ENCODE measurements around the gene NMBR. TPM values are rescaled to one million over a fixed set of nuclear protein-coding genes. Genes with fewer than 3 reads are reported as not detected.
"Not testable (repeated sequence)": the region's sequence is repeated elsewhere in the genome, so short reads cannot be mapped to it uniquely, and the experiment has no call there.

NMBR gene
- total RNA-seq, 2 experiments from 2014 or later: not detected

GRCh38 chr6:142174703-142175102 is 27.8 kb upstream of the NMBR start:
- CTCF ChIA-PET: no interaction called here
- intact Hi-C loops (cut with micrococcal nuclease): no loop called here
- H3K9me3 Mint-ChIP-seq: peaks cover 18% of the 10 kb centered on the region
- peaks cover 60% of the 10 kb centered on the region for H3K36me3 Mint-ChIP-seq
- H3K4me1 Mint-ChIP-seq (ENCODE audit: low read depth): no peaks in the 10 kb centered on the region
- no peak for DNase-seq
- no peak overlapping the region for H3K27ac Mint-ChIP-seq
- H3K4me3 Mint-ChIP-seq: no peak overlapping the region
- POLR2A ChIA-PET: no interaction called here
- no peaks in the 10 kb centered on the region for H3K27me3 Mint-ChIP-seq

- Mint-ChIP-seq H3K27me3 (no peaks in the 10 kb centered on the region), H3K4me1 (ENCODE audit: low read depth) (no peaks in the 10 kb centered on the region), H3K4me3 (no peak overlapping the region), H3K27ac (no peak overlapping the region), H3K9me3 (peaks cover 18% of the 10 kb centered on the region), H3K36me3 (peaks cover 60% of the 10 kb centered on the region)
- ChIA-PET POLR2A (no interaction called here), CTCF (no interaction called here)
- intact Hi-C loops (cut with micrococcal nuclease): no loop called here
- no peak for DNase-seq
Observed at GRCh38 chr6:142173980-142174379, 27.1 kb upstream of the NMBR start.

- Mint-ChIP-seq H3K36me3 (peaks cover 56% of the 10 kb centered on the region), H3K4me1 (ENCODE audit: low read depth) (no peaks in the 10 kb centered on the region), H3K4me3 (no peak overlapping the region), H3K9me3 (peaks cover 12% of the 10 kb centered on the region), H3K27me3 (no peaks in the 10 kb centered on the region), H3K27ac (no peak overlapping the region)
- CTCF ChIA-PET: interaction anchor here (1.6 kb wide), 1 partner anchor 16 kb away, joined by 5 read pairs; no protein-coding TSS in a partner anchor
- intact Hi-C loops (cut with micrococcal nuclease): no loop called here
- POLR2A ChIA-PET: no interaction called here
- DNase-seq: no peak
Observed at GRCh38 chr6:142172758-142173157, 25.8 kb upstream of the NMBR start.

- Mint-ChIP-seq H3K27me3 (no peaks in the 10 kb centered on the region), H3K9me3 (peaks cover 2% of the 10 kb centered on the region), H3K4me1 (ENCODE audit: low read depth) (no peaks in the 10 kb centered on the region), H3K36me3 (peaks cover 48% of the 10 kb centered on the region), H3K27ac (no peak overlapping the region), H3K4me3 (no peak overlapping the region)
- ChIA-PET POLR2A (no interaction called here), CTCF (interaction anchor here (0.7 to 1.6 kb wide), 2 partner anchors 11 to 15 kb away, joined by 3 to 5 read pairs; no protein-coding TSS in a partner anchor)
- DNase-seq: no peak
- intact Hi-C loops (cut with micrococcal nuclease): no loop called here
Observed at GRCh38 chr6:142171351-142171750, 24.4 kb upstream of the NMBR start.

GRCh38 chr6:142167486-142167885 is 20.6 kb upstream of the NMBR start:
- Mint-ChIP-seq H3K9me3 (no peaks in the 10 kb centered on the region), H3K27ac (no peak overlapping the region), H3K27me3 (no peaks in the 10 kb centered on the region), H3K4me3 (no peak overlapping the region), H3K36me3 (peaks cover 19% of the 10 kb centered on the region), H3K4me1 (ENCODE audit: low read depth) (peaks cover 9% of the 10 kb centered on the region)
- ChIA-PET CTCF (interaction anchor here (1.0 to 4.0 kb wide), 2 partner anchors 11 to 21 kb away, joined by 3 to 30 read pairs; no protein-coding TSS in a partner anchor), POLR2A (no interaction called here)
- intact Hi-C loops (cut with micrococcal nuclease): no loop called here
- DNase-seq: no peak

GRCh38 chr6:142167071-142167470 is 20.1 kb upstream of the NMBR start:
- Mint-ChIP-seq H3K36me3 (peaks cover 15% of the 10 kb centered on the region), H3K4me1 (ENCODE audit: low read depth) (peaks cover 13% of the 10 kb centered on the region), H3K9me3 (no peaks in the 10 kb centered on the region), H3K4me3 (no peak overlapping the region), H3K27ac (no peak overlapping the region), H3K27me3 (no peaks in the 10 kb centered on the region)
- ChIA-PET POLR2A (no interaction called here), CTCF (interaction anchor here (1.0 to 4.0 kb wide), 2 partner anchors 11 to 21 kb away, joined by 3 to 30 read pairs; no protein-coding TSS in a partner anchor)
- intact Hi-C loops (cut with micrococcal nuclease): no loop called here
- DNase-seq: no peak

- CTCF ChIA-PET: interaction anchor here (2.0 to 2.3 kb wide), 2 partner anchors 9 to 10 kb away, joined by 5 to 16 read pairs; no protein-coding TSS in a partner anchor
- Mint-ChIP-seq H3K27me3 (no peaks in the 10 kb centered on the region), H3K4me1 (ENCODE audit: low read depth) (peaks cover 18% of the 10 kb centered on the region), H3K36me3 (peaks cover 10% of the 10 kb centered on the region), H3K9me3 (no peaks in the 10 kb centered on the region), H3K27ac (no peak overlapping the region), H3K4me3 (no peak overlapping the region)
- POLR2A ChIA-PET: no interaction called here
- intact Hi-C loops (cut with micrococcal nuclease): no loop called here
- no peak for DNase-seq
Observed at GRCh38 chr6:142165227-142165626, 18.3 kb upstream of the NMBR start.

GRCh38 chr6:142162780-142163179 is 15.9 kb upstream of the NMBR start:
- H3K4me3 Mint-ChIP-seq: no peak overlapping the region
- POLR2A ChIA-PET: no interaction called here
- intact Hi-C loops (cut with micrococcal nuclease): no loop called here

GRCh38 chr6:142156758-142157068 is 9.8 kb upstream of the NMBR start:
- CTCF ChIA-PET: interaction anchor here (0.8 to 3.8 kb wide), 21 partner anchors 8 to 390 kb away, joined by 3 to 36 read pairs (median 5); partner anchors contain the start of genes ADGRG6, NMBR and VTA1
- not testable (repeated sequence) for H3K36me3 Mint-ChIP-seq, H3K9me3 Mint-ChIP-seq, H3K4me3 Mint-ChIP-seq, DNase-seq, H3K27me3 Mint-ChIP-seq, H3K27ac Mint-ChIP-seq
- intact Hi-C loops (cut with micrococcal nuclease): loop anchor here (1.0 kb wide), 1 partner anchor 51 kb away; no protein-coding TSS in a partner anchor
- POLR2A ChIA-PET: interaction anchor here (1.4 kb wide), 1 partner anchor 9 kb away, joined by 5 read pairs; the partner anchor contains the start of genes NMBR and VTA1
- peaks cover 49% of the 10 kb centered on the region for H3K4me1 Mint-ChIP-seq (ENCODE audit: low read depth)

More at GRCh38 chr6:142162780-142163179, 15.9 kb upstream of the NMBR start:
- CTCF ChIA-PET: no interaction called here
- Mint-ChIP-seq H3K9me3 (no peaks in the 10 kb centered on the region), H3K36me3 (peaks cover 8% of the 10 kb centered on the region), H3K27ac (no peak overlapping the region), H3K27me3 (no peaks in the 10 kb centered on the region), H3K4me1 (ENCODE audit: low read depth) (peaks cover 25% of the 10 kb centered on the region)
- no peak for DNase-seq

- Mint-ChIP-seq H3K27me3 (no peaks in the 10 kb centered on the region), H3K4me3 (no peak overlapping the region), H3K27ac (no peak overlapping the region), H3K9me3 (no peaks in the 10 kb centered on the region), H3K4me1 (ENCODE audit: low read depth) (peaks cover 54% of the 10 kb centered on the region), H3K36me3 (peaks cover 4% of the 10 kb centered on the region)
- ChIA-PET CTCF (interaction anchor here (0.7 to 3.8 kb wide), 26 partner anchors 9 to 391 kb away, joined by 3 to 36 read pairs (median 4); partner anchors contain the start of genes ADGRG6, NMBR and VTA1), POLR2A (interaction anchor here (1.4 kb wide), 1 partner anchor 9 kb away, joined by 5 read pairs; the partner anchor contains the start of genes NMBR and VTA1)
- intact Hi-C loops (cut with micrococcal nuclease): loop anchor here (1.0 kb wide), 1 partner anchor 51 kb away; no protein-coding TSS in a partner anchor
- no peak for DNase-seq
Observed at GRCh38 chr6:142155895-142156757, 9.2 kb upstream of the NMBR start.

- Mint-ChIP-seq H3K9me3 (no peaks in the 10 kb centered on the region), H3K27me3 (no peaks in the 10 kb centered on the region), H3K4me1 (ENCODE audit: low read depth) (peaks cover 60% of the 10 kb centered on the region), H3K4me3 (no peak overlapping the region), H3K36me3 (peaks cover 8% of the 10 kb centered on the region), H3K27ac (no peak overlapping the region)
- intact Hi-C loops (cut with micrococcal nuclease): no loop called here
- DNase-seq: no peak
- CTCF ChIA-PET: interaction anchor here (1.0 to 3.8 kb wide), 10 partner anchors 8 to 146 kb away, joined by 3 to 36 read pairs (median 10); partner anchors contain the start of genes ADGRG6, NMBR and VTA1
- POLR2A ChIA-PET: no interaction called here
Observed at GRCh38 chr6:142155091-142155490, 8.2 kb upstream of the NMBR start.

- intact Hi-C loops (cut with micrococcal nuclease): no loop called here
- Mint-ChIP-seq H3K27ac (no peak overlapping the region), H3K9me3 (no peaks in the 10 kb centered on the region), H3K4me1 (ENCODE audit: low read depth) (peaks cover 61% of the 10 kb centered on the region), H3K36me3 (peaks cover 6% of the 10 kb centered on the region), H3K27me3 (no peaks in the 10 kb centered on the region), H3K4me3 (no peak overlapping the region)
- ChIA-PET CTCF (interaction anchor here (2.6 to 3.8 kb wide), 2 partner anchors 15 to 51 kb away, joined by 15 to 30 read pairs; no protein-coding TSS in a partner anchor), POLR2A (no interaction called here)
- DNase-seq: no peak
Observed at GRCh38 chr6:142154336-142154735, 7.4 kb upstream of the NMBR start.
